ENCODE results near the gene KCNQ2. TPM values are rescaled to one million over a fixed set of nuclear protein-coding genes. Genes with fewer than 3 reads are reported as not detected.

KCNQ2 gene
- total and polyA plus RNA-seq, 4 donors: 30.7 to 155 (median 103) TPM

- Histone ChIP-seq H3K4me3 (ENCODE audit: low read depth, low read length) (no peak overlapping the region), H3K27me3 (ENCODE audit: control insufficient read depth, insufficient read depth, low read length) (no peaks in the 10 kb centered on the region), H3K9me3 (ENCODE audit: control insufficient read depth, insufficient read depth, low read length) (no peaks in the 10 kb centered on the region), H3K27ac (ENCODE audit: low read depth, low read length) (no peak overlapping the region), H3K36me3 (ENCODE audit: control insufficient read depth, insufficient read depth, low read length) (peaks cover 9% of the 10 kb centered on the region), H3K4me1 (ENCODE audit: control insufficient read depth, insufficient read depth, low read length) (peaks cover 36% of the 10 kb centered on the region)
- peak in 2 of 6 donors; percentile 82 to 88 for DNase-seq (ENCODE audit: low read depth in 4 of 6, low spot score in 6 of 6)
- 46% methylated on average over 20 of the region's 21 CpGs for WGBS (ENCODE audit: insufficient coverage)
These were observed 101.8 kb downstream of the KCNQ2 start for GRCh38 chr20:63370618-63371187.

GRCh38 chr20:63369724-63370617 lies 102.5 kb downstream of the KCNQ2 start:
- Histone ChIP-seq H3K36me3 (ENCODE audit: control insufficient read depth, insufficient read depth, low read length) (peaks cover 9% of the 10 kb centered on the region), H3K4me1 (ENCODE audit: control insufficient read depth, insufficient read depth, low read length) (peaks cover 39% of the 10 kb centered on the region), H3K9me3 (ENCODE audit: control insufficient read depth, insufficient read depth, low read length) (no peaks in the 10 kb centered on the region), H3K4me3 (ENCODE audit: low read depth, low read length) (no peak overlapping the region), H3K27me3 (ENCODE audit: control insufficient read depth, insufficient read depth, low read length) (no peaks in the 10 kb centered on the region), H3K27ac (ENCODE audit: low read depth, low read length) (no peak overlapping the region)
- 71% methylated on average over 24 of the region's 24 CpGs for WGBS (ENCODE audit: insufficient coverage)
- DNase-seq (ENCODE audit: low read depth in 4 of 6, low spot score in 6 of 6): no peak

GRCh38 chr20:63369024-63369530 lies 103.4 kb downstream of the KCNQ2 start:
- Histone ChIP-seq H3K27me3 (ENCODE audit: control insufficient read depth, insufficient read depth, low read length) (no peaks in the 10 kb centered on the region), H3K9me3 (ENCODE audit: control insufficient read depth, insufficient read depth, low read length) (no peaks in the 10 kb centered on the region), H3K4me3 (ENCODE audit: low read depth, low read length) (no peak overlapping the region), H3K4me1 (ENCODE audit: control insufficient read depth, insufficient read depth, low read length) (peaks cover 43% of the 10 kb centered on the region), H3K36me3 (ENCODE audit: control insufficient read depth, insufficient read depth, low read length) (peaks cover 8% of the 10 kb centered on the region), H3K27ac (ENCODE audit: low read depth, low read length) (no peak overlapping the region)
- DNase-seq (ENCODE audit: low read depth in 4 of 6, low spot score in 6 of 6): no peak
- WGBS (ENCODE audit: insufficient coverage): 98% methylated on average over 10 of the region's 10 CpGs

GRCh38 chr20:63368151-63368550 lies 104.3 kb downstream of the KCNQ2 start:
- Histone ChIP-seq H3K36me3 (ENCODE audit: control insufficient read depth, insufficient read depth, low read length) (no peaks in the 10 kb centered on the region), H3K27ac (ENCODE audit: low read depth, low read length) (no peak overlapping the region), H3K4me3 (ENCODE audit: low read depth, low read length) (no peak overlapping the region), H3K27me3 (ENCODE audit: control insufficient read depth, insufficient read depth, low read length) (no peaks in the 10 kb centered on the region), H3K9me3 (ENCODE audit: control insufficient read depth, insufficient read depth, low read length) (no peaks in the 10 kb centered on the region), H3K4me1 (ENCODE audit: control insufficient read depth, insufficient read depth, low read length) (peaks cover 52% of the 10 kb centered on the region)
- WGBS (ENCODE audit: insufficient coverage): 86% methylated on average over 8 of the region's 8 CpGs
- no peak for DNase-seq (ENCODE audit: low read depth in 4 of 6, low spot score in 6 of 6)

GRCh38 chr20:63367446-63368055 lies 104.9 kb downstream of the KCNQ2 start:
- 52% methylated on average over 23 of the region's 24 CpGs for WGBS (ENCODE audit: insufficient coverage)
- no peak overlapping the region for H3K27ac ChIP-seq (ENCODE audit: low read depth, low read length)
- no peak overlapping the region for H3K4me3 ChIP-seq (ENCODE audit: low read depth, low read length)
- H3K9me3 ChIP-seq (ENCODE audit: control insufficient read depth, insufficient read depth, low read length): no peaks in the 10 kb centered on the region
- DNase-seq (ENCODE audit: low read depth in 4 of 6, low spot score in 6 of 6): no peak
- peaks cover 2% of the 10 kb centered on the region for H3K27me3 ChIP-seq (ENCODE audit: control insufficient read depth, insufficient read depth, low read length)
- no peaks in the 10 kb centered on the region for H3K36me3 ChIP-seq (ENCODE audit: control insufficient read depth, insufficient read depth, low read length)
- H3K4me1 ChIP-seq (ENCODE audit: control insufficient read depth, insufficient read depth, low read length): peaks cover 52% of the 10 kb centered on the region

GRCh38 chr20:63366390-63367365 lies 105.8 kb downstream of the KCNQ2 start:
- Histone ChIP-seq H3K27ac (ENCODE audit: low read depth, low read length) (no peak overlapping the region), H3K4me3 (ENCODE audit: low read depth, low read length) (no peak overlapping the region), H3K4me1 (ENCODE audit: control insufficient read depth, insufficient read depth, low read length) (peaks cover 57% of the 10 kb centered on the region), H3K36me3 (ENCODE audit: control insufficient read depth, insufficient read depth, low read length) (no peaks in the 10 kb centered on the region), H3K9me3 (ENCODE audit: control insufficient read depth, insufficient read depth, low read length) (no peaks in the 10 kb centered on the region), H3K27me3 (ENCODE audit: control insufficient read depth, insufficient read depth, low read length) (peaks cover 8% of the 10 kb centered on the region)
- DNase-seq (ENCODE audit: low read depth in 4 of 6, low spot score in 6 of 6): peak in 2 of 6 donors; percentile 60 to 83
- 50% methylated on average over 21 of the region's 30 CpGs for WGBS (ENCODE audit: insufficient coverage)

GRCh38 chr20:63365601-63366389 lies 106.7 kb downstream of the KCNQ2 start:
- Histone ChIP-seq H3K27me3 (ENCODE audit: control insufficient read depth, insufficient read depth, low read length) (peaks cover 13% of the 10 kb centered on the region), H3K36me3 (ENCODE audit: control insufficient read depth, insufficient read depth, low read length) (no peaks in the 10 kb centered on the region), H3K9me3 (ENCODE audit: control insufficient read depth, insufficient read depth, low read length) (no peaks in the 10 kb centered on the region), H3K4me1 (ENCODE audit: control insufficient read depth, insufficient read depth, low read length) (peaks cover 52% of the 10 kb centered on the region), H3K4me3 (ENCODE audit: low read depth, low read length) (no peak overlapping the region), H3K27ac (ENCODE audit: low read depth, low read length) (no peak overlapping the region)
- no peak for DNase-seq (ENCODE audit: low read depth in 4 of 6, low spot score in 6 of 6)
- 88% methylated on average over 20 of the region's 22 CpGs for WGBS (ENCODE audit: insufficient coverage)

- Histone ChIP-seq H3K27me3 (ENCODE audit: control insufficient read depth, insufficient read depth, low read length) (peaks cover 20% of the 10 kb centered on the region), H3K36me3 (ENCODE audit: control insufficient read depth, insufficient read depth, low read length) (no peaks in the 10 kb centered on the region), H3K9me3 (ENCODE audit: control insufficient read depth, insufficient read depth, low read length) (no peaks in the 10 kb centered on the region), H3K4me1 (ENCODE audit: control insufficient read depth, insufficient read depth, low read length) (peaks cover 52% of the 10 kb centered on the region), H3K4me3 (ENCODE audit: low read depth, low read length) (no peak overlapping the region), H3K27ac (ENCODE audit: low read depth, low read length) (no peak overlapping the region)
- WGBS (ENCODE audit: insufficient coverage): 86% methylated on average over 15 of the region's 20 CpGs
- DNase-seq (ENCODE audit: low read depth in 4 of 6, low spot score in 6 of 6): no peak
These were observed 107.5 kb downstream of the KCNQ2 start for GRCh38 chr20:63364801-63365585.

Data from spinal cord (tissue), 10 donors.